Spleen (tissue), 7 donors: ENCODE measurements around the gene TCEA3.

Source experiments
- POLR2A ChIP-seq, 3 donors: fragments of 450-650 bp; IDR thresholded peaks; one replicate each; pipeline ENCODE4 v1.5.1; 2017; ENCODE audit warnings: antibody characterized with exemption in 3 of 3, mild to moderate bottlenecking in 1 of 3
- TF ChIP-seq, protein P1 (sequence below), 11 experiments: fragments of 200-600 bp in 7 of 11; fragments of 450-650 bp in 4 of 11; sonication (generic) in 4 of 11; IDR thresholded peaks in 8 of 11; conservative IDR thresholded peaks in 3 of 11; 1 replicate in 7 of 11; 2 replicates in 4 of 11; pipeline versions ENCODE4 v1.4.0 to v1.8.0; 2016 to 2021; ENCODE audit warnings: antibody characterized with exemption in 11 of 11, inconsistent platforms in 4 of 11, mild to moderate bottlenecking in 1 of 11
- donor health status: DM: no; HTN: no; CAD: no; lungs with moderate emphysema.
- donor health status: DM: no; HTN: no; CAD: no.
- donor health status: DM: no; HTN: no; CAD: no.

DNA sequence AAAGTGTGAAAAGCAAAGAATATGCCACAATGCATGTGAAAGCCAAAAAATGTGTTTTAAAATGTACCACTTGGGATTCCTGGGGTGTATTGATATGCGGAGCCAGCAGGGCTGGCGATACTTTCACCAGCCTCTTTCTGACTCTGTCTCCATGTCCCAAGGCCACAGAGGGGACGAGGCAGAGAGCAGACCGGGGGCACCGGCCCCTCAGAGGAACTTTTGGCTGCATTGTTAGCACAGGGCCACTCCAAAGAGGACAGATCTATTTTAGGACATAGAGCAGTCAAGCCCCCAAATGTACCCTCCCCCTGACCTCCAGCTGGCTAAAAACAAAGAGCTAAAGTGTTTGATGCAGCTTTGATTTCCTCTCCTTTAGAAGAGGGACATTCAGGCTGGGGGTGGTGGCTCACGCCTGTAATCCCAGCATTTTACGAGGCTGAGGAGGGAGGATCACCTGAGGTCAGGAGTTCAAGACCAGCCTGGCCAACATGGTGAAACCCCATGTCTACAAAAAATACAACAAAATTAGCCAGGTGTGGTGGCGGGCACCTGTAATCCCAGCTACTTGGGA is 29.3 kb downstream of the TCEA3 start:
- TF ChIP-seq POLR2A (IDR thresholded peaks at IDR 0.05) = no peak
- TF ChIP-seq, protein P1, sequence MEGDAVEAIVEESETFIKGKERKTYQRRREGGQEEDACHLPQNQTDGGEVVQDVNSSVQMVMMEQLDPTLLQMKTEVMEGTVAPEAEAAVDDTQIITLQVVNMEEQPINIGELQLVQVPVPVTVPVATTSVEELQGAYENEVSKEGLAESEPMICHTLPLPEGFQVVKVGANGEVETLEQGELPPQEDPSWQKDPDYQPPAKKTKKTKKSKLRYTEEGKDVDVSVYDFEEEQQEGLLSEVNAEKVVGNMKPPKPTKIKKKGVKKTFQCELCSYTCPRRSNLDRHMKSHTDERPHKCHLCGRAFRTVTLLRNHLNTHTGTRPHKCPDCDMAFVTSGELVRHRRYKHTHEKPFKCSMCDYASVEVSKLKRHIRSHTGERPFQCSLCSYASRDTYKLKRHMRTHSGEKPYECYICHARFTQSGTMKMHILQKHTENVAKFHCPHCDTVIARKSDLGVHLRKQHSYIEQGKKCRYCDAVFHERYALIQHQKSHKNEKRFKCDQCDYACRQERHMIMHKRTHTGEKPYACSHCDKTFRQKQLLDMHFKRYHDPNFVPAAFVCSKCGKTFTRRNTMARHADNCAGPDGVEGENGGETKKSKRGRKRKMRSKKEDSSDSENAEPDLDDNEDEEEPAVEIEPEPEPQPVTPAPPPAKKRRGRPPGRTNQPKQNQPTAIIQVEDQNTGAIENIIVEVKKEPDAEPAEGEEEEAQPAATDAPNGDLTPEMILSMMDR (IDR thresholded peaks at IDR 0.05 in 8 of 11, conservative IDR thresholded peaks at IDR 0.05 in 3 of 11) = no peak
